HG03060 (cell line): ENCODE measurements around the gene RPL14.

Experiments used
- ATAC-seq: cut with Tn5 transposase; IDR thresholded peaks from one replicate; pipeline ENCODE4 v1.9.1; 2021; ENCODE audit warnings: low read depth, moderate number of reproducible peaks; ENCODE audit not compliant: unreplicated experiment

Gene RPL14

DNA sequence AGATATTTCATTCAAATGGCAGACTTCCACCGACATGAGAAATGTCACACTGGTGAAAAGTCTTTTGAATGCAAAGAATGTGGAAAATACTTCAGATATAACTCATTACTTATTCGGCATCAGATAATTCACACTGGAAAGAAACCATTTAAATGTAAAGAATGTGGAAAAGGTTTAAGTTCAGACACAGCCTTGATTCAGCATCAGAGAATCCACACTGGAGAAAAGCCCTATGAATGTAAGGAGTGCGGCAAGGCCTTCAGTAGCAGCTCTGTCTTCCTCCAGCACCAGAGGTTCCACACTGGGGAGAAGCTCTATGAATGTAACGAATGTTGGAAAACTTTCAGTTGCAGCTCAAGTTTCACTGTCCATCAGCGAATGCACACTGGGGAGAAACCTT lies 59.1 kb downstream of the RPL14 start:
- ATAC-seq, result no peak

- ATAC-seq, result no peak
Observed at GRCh38 chr3:40518067-40518466, 60.9 kb downstream of the RPL14 start.
